Measurements from ENCODE around the gene PAN3.

Gene PAN3

DNA sequence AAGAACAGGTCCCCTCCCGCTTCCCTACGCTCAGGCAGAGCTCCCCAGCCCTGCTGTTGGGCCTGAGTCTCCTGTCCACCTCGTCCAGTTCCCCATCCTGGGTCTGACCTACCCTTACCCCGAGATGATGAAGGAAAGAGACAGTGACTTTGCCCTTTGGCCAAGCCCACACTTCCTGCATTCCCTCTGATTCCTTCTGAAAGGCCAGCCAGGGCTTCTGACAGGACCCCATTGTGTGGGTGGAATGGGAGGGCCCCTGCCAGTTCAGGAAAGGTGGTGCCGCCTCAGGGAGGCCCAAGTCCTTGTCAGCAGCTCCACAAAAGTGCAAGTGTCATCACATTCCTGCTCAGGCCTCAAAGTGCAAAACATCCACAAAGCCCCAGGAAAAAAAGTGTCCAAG, 177.8 kb downstream of the PAN3 start:
- DNase-seq, result no peak

DNA sequence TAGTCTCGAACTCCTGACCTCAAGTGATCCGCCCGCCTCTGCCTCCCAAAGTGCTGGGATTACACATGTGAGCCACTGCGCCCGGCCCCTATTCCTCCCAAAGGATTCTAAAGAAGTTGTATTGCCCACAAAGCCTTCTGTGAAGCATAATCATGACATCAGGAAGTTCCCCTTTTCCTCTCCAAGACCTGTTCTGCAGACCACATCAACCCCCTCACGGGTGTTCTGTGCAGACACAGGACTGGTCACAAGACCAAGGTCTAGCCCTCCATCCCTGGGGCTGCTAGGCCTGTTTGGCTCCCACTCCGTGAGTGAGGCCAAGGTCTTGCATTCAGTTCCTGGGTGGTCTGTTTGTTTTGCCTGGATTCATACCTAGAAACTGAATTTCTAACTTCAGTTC, 178.5 kb downstream of the PAN3 start:
- no peak for DNase-seq

DNA sequence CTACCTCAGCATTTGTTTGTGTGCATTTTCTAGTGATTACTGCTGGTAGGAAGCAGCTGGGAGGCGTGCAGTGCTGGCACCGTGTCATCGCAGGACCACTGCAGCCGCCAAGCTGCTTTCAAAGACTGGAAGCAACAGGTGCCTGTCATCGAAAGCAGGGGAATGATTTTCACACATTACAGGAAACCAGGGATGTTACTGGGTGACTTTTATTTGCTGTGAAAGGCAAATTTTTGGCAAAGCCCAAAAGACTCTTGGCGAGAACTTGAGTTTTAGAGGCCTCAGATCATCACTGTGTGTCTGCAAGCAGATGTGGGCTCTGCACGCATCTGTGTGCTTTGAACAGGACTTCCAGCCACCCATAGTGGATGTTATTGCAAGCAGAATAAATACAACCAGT, 180.2 kb downstream of the PAN3 start:
- DNase-seq, result no peak

DNA sequence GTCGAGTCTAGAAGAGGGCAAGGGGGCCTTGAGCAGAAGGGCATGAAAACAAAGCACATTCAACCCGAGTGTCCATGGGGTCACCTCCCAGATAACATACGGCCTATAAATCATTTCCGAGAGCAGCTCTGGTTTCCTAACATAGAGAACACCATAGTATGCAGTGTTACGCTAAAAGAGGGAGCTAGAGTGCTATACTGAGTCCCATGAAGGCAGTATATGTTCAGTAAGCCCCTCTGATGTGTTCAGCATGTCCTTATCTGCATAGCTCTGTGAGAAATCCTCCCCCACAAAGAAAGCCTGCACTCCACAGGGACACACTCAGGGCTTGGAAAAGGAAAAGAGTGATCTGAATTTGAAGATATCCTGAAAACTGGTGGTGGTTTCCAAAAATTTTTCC, 181.2 kb downstream of the PAN3 start:
- no peak for DNase-seq

DNA sequence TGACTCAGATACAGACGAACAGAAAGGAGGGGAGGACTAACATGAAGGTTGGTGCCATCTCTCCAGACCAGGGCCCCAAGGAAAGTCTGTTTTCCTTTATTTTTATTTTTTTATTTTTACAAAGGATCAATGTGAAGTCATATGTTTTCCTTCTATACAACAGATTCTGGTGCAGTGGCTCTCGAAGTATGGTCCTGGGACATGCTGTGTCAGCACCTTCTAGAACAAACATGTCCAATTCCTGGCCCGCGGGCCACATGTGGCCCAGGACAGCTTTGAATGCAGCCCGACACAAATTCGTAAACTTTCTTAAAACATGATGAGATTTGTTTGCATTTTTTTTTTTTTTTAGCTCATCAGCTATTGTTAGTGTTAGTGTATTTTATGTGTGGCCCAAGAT, 181.9 kb downstream of the PAN3 start:
- no peak for DNase-seq

DNA sequence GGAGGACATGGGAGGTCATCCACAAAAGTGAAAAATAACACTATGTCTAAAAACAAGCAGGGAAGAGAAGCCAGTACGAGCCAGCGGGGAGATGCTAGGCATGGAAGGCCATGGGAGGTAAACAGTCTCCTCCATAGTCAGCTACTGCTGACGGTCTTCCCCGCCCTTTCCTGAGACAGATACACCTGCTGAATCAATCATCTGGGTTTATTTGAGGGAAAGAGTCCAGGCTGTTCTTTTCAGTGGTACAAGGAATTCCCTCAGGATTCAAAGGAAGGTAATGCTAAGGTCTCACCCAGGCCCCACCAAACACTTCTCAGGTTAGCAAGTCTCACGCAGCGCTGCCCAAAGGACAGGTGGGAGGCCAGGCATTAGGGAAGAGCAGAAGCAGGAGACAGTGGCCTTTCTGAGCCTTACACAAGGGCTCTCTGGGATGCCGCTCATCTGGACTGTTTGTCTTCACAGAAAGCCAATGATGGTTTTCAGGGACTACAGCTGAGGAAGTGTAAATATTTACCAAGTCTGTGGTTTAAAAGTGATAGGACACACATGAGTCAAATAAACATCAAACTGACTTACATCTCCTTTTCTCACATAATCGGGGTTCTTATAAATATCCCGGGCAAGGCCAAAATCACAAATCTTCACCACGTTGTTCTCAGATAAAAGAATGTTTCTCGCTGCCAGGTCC, 182.7 kb downstream of the PAN3 start:
- no peak for DNase-seq

DNA sequence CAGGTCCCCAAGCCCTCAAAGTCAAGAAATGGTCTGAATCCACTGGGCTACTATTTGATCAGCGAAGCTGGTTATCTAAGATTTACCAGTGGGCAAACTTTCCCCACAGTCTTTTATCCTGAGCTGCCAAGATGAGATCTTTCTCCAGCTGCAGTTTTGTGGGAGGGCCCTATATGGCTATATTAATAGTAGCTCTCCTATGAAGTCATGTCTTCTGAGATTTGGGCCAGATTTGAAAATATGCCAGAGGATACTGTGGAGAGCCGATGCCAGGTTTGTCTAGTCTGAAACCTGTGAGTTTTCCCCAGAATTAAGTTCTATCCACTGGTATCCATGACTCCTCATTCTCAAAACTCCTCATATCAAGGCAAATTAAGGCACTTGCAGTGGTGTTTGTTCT, 183.4 kb downstream of the PAN3 start:
- DNase-seq, result no peak

DNA sequence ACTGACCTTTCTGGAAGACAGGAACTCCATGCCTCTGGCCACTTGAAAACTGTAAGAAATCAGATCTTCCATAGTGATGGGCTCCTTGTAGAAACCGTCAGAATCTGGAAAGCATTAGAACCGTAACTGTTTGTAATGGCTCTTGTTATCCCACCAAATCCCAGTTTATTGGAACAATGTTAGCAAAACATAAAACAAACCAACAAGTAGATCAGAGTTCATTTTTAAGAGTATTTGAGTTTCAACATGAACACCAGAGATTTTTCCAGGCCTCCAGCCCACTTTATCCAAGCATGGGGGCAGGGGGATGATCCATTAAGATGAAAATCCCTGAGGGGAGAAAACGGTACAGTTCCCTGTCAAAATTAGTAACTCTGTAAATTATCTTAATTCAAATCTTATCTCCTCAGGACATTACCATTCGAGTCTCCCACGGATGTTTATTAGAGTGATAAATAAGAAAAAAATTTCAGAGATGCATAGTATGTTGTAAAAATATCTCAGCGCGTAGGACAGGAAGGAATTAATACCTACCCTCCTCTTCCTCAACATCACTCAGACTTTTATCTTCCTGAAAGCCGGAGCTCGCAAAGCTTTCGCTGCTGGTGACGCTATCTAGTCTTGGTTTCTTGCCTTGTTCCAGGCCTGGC, 184.0 kb downstream of the PAN3 start:
- DNase-seq, result no peak

DNA sequence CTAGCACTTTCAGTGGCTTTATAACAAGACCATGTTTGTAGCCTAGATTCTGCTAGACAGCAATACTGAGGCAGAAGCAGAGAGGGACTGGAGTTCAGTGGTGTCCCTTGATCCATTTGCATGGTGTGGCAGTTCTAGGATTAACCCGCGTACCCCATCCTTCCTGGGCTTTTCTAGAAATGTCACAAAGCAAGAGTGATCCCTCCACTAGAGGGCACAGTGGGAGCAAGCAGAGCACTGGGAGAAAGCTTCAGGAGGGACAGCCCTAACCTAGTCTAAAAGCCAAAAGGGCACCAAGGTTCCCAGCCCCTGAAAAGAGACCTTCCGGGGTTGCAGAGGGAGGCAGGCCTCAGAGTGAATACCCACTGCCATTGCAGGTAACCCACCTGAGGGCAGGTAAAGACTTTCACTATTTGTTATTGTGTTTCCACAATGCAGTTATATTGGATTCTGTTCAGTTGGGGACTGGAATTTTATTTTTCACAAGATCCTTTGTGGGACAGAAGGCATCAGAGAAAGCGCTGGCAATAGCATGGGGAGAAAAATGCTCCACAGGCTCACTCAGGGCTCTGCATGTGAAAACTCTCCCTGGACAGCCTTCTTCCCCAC, 185.9 kb downstream of the PAN3 start:
- peak; percentile 26 for DNase-seq

DNA sequence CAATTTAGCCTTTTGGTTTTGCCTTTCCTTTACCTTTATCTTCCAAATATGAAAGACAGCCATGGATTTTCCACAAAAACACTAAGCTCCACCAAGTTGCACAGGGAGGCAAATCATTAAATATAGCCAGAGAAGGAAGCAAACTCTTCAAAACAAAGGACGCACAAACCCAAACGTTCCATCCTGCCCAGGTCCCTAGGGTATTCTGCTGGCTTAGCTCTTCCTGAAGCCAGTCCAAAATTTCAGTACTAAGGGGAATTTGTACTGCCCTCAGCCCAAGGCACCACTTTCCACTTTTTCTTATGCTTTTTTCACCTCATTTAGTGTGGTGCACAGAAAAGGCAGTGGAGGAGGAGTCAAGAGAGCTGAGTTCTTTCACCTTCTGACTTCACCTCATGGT, 186.7 kb downstream of the PAN3 start:
- DNase-seq, result no peak

DNA sequence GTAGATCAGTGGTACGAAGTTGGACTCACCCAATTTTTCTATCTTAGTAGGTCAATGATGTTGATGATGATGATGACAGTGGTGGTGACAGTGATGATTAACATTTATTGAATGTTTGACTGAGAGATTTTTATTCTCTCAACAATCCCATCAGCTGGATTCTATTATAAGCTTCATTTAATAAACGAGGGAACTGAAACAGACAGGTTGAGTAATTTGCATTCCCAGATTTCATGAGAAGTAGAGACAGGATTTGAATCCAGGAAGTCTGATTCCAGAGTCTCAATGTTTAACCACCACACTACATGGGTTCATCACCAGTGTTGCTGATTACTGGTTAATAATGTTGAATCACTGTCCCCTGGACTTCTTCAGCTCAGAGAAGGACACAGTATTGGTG, 187.7 kb downstream of the PAN3 start:
- no peak for DNase-seq

DNA sequence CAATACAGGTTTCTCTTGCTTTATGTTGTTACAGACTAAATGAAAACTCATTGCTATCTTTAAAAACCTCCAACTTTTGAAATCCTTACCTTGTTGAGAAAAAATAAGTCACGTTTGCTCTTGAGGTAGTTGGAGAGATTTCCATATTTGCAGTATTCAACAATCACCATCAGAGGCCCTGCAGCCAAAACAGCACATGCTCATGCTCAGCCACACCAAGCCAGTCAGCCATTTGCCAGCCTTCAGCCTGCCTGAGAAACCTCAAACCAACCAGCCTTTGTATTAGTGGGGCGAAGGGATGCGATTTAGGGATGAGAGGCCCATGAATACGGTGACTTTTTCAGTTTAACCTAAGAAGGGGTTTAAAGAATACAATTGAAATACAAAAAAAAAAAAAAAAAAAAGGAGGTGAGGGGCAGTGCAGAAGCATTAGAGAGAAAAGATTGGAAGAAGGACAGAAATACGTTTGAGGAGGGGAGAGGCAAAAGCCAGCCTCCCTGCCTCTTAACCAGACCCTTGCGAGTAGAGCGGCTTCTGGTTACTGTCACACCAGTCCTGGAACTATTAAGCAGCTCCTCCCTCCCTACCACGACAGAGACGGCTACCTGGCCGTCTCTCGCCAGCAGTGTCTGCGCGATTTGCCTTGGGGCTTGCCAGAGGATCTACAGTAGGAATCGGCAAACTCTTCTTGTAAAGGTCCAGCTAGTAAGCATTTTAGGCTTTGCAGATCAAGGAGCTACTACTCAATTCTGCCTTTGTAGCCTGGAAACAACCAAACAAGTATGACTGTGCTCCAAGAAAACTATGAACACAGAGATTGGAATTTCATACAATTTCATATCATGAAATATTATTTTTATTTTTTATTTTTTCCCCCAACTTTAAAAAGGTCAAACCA, 189.3 kb downstream of the PAN3 start:
- DNase-seq, result no peak

DNA sequence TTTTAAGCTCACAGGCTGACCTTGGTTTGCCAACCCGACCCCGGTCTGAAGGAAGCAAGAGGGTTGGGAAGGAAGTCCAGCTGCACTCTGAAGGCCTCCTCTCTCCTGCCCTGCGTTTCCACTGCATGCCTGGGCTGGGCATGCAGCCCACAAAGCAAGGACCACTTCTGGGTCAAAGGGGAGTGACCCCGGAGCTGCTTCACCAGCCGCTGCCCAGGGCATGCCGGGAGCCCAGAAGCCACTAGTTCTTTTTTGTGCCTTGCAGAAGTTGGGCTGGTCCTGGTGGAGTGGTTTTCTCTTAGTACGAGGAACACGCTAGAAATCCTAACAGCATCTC, 189.9 kb downstream of the PAN3 start:
- no peak for DNase-seq

DNA sequence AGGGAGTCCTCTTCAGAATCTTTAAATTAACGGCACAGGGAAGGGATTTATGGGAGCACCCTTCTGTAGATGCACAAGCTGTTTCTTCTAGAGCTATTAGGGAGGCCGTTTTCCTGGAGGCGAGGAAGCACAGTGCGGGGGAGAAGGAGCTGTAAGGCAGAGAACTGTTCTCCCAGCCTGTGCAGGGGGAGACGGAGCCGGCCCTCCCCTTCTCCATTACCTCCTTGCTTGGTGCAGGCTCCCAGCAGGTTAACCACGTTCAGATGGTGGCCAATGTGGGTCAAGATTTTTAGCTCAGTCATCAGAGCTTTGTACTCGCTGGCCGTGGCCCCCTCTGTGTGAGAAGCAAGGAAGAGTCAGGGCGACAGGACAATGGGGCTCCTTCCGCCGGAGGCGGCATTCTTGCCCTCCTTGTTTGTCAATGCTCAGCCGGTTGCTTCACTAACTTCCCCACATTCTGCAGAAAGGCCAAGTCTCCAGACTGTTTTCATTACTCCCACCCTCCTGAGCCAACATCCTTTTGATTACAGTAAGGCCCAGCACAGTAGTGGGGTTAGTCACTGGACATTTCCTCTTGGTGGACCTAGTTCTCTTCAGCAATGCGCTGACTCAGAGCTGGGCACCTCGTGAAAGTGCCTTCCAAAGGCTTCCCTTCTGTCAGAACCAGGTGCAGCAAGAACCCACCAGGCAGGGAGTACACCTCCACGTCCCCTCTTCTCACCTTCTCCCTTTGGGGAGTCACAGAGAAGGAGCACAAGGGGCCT, 191.2 kb downstream of the PAN3 start:
- no peak for DNase-seq

DNA sequence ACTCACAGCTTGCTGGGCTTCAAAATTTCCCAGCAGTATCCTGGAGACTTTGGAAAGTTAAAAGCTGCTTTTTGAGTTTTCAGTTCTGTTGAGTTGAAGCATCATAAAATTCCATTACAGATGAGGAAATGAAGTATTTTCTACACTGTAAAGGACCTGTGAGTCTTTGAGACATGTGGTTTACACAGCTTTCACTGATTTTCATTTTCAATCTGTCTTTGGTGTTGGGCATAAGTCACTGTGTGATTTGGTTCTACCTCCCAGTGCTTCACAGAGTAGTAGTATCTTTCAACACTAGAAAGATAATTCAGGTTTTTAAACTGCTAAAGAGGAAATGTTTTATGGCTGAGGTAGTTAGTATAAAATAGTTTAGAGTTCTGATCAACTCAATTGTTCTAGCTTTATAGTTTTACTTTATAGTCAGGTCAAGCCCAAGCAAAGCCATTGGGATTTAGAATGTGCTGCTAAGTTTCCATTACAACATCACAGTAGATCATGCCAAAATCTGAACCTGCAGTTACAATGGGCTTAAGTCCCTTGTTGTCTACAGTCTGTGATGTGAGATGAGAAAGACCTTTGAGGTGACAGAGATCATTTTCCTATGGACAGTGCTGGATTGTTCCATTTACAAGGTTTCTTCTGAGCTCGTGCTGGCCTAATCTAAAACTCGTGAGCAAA, 195.0 kb downstream of the PAN3 start:
- no peak for DNase-seq

DNA sequence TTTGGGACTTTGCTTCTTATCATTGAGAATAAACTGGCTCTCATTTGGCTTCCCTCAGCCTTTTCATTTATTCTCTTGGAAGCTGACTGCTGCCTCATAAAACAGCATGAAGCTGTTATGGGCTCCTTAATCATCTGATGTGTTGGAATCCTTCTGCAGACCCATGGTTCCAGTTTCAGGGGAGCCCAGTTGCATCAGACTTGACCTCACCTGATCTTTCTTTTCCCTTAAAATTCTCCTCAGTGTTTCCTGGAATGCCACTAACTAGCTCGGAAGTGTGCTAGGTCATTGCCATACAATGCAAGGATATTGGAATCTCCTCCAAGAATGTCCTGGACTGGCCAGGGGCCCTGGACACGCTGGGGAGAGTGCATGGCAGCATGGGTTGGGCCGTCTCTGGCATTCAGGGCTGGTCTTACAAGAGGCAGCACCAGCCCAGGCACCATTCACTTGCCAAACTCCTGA, 197.9 kb downstream of the PAN3 start:
- DNase-seq, result no peak

DNA sequence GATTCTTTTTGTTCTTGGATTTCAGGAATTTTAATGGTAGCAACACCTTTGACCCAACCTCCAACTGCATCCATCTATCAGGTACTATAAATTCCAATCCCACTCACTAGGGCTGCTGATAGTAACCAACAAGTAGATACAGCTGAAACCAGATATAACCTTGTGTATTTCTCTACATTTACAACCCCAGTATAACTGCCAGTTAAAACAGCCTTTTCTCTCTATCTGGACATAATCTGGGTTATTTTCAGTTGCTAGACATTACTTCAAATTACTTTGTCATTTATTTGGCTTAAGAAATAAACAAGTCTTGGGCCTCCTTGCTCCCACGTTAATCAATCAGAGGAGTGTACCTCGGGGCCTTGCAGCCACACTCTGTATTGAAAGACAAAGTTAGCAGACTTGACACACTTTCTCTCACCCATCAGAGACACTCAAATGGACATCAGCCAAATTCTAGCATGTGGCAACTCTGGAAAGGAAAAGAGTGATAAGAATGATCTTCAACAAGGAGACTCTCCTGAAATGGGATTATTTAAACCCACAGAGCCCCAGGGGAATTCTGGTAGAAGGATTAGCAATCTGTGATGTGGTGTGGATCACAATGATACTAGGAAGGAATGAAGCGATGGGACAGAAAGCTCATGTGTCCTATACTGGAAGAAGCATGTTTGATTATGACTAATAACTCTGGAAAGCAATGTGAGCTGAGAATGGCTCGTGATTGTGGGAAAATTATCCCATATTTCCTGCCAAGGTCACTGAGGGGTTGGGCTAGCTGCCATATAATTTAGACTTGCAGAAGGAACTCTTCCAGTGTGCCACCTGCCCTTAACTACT, 199.0 kb downstream of the PAN3 start:
- DNase-seq, result no peak

DNA sequence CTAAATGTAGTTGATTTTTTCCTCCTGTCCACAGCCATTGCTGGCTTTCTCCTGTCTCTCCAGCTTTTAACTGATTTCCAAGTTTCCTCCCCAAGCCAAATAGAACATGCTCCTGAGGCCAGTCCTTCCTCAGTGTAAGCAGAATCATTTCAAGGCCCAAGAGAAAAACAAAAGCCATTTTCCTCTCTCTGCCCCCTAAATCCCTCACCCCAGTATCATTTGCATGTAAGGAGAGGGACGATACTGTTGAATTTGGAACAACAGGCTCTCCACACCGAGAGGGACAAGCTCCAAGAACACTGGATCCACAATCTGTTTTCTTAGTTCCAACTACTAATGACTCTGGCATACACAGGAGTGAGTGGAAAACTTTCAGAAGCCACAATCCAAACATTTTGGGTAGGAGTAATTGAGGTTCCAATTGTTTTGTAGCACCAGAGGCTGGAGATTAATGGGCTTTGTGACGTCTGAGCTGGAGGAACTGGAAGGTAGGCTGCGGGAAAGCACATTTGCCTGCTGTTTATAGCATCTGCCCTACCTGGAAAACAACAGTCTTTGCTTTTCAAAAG, 199.7 kb downstream of the PAN3 start:
- no peak for DNase-seq

DNA sequence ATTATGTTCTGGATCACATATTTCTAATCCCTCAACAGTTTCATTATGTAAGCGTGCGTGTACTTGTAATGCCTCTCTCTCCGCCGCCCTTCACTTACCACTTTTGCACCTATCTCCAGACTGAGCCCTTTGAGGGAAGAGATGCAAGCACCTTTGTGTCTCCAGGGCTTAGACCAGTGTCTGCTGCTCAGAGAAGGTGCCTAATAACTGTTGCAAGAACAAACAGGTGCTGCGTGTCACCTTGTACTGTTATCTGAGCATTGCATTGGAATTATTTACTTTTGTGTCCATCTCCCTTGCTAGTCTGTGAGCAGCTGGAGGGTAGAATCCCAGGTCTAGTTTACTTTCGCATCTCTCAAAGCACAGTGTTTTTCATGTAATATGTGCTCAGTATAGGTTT, 200.4 kb downstream of the PAN3 start:
- no peak for DNase-seq

DNA sequence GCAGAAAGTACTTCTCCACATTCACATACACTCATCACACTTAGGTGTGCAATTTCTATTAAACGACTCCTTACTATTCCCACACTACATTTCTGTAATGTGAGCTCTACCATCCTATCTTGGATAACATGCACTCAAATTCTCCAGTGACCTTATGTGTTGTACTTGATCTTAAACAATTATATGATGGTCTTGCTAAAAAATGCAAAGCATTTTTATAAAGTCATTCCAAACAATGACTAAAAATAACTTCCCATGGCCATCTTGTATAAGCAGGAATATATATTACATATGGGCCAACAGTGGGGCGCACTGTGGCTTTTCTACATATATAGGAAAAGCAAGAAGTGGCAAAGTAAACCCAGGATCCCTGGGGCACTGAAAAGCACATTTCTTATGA, 201.1 kb downstream of the PAN3 start:
- no peak for DNase-seq

DNA sequence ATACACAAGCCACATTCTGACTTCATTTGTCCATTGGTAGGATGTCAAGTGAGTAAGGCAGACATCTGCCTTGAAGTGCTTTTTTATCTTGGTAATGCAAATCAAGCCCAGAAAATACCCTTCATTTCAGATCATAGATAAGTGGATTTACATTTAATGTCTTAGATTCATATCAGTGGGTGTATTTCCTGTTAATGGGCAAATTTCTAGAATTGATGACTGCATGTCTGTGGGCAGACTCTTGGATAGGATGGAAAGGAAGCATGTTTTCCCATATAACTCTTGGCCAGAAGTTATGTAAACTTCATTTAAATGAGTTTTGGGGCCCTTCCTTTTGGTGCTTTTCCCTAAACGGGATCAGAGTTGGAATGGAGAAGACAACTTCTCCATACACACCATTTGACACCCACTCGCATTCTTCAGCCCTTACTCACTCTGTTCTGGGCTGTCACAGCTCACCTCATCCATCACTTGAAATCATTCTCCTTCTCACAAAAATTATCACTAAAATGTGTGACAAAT, 202.0 kb downstream of the PAN3 start:
- no peak for DNase-seq
